Measurements from ENCODE around the gene HAUS5.

Gene HAUS5

GRCh38 chr19:35673121-35673804, 60.7 kb downstream of the HAUS5 start:
- peak; percentile 88 for DNase-seq (ENCODE audit: low spot score)

All from kidney tubule cell (primary cell).